ENCODE data around the gene SMPD3.
A peak's percentile ranks its signal among the peaks of the same experiment; 100 is the strongest.

The SMPD3 gene

DNA sequence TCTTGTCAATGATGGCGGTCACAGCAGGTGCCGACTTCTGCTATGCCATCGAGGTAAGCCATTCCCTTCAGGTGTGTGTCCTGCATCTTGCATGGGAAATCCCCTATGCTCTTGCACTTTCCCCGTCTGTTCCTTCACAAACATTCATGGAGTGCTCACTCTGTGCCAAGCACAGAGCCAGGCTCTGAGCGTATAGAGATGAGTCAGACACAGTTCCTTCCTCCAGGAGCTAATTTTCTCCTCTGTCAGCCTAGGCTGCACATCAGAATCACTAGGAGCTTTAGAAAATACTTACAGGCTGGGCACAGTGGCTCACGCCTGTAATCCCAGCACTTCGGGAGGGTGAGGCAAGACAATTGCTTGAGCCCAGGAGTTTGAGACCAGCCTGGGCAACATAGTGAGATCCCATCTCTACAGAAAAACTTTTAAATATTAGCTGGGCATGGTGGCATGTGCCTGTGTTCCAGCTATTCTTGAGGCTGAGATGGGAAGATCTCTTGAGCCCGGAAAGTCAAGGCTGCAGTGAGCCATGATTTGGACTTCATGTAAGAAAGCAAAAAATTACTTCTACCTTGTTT is 123.4 kb downstream of the SMPD3 start:
- WGBS, 2 experiments (ENCODE audit: insufficient coverage in 2 of 2) = 93 to 96% methylated on average over 6 to 8 of the region's 8 CpGs
- Histone ChIP-seq H3K27ac (ENCODE audit: low read depth, low read length, severe bottlenecking) (no peak overlapping the region), H3K36me3 (ENCODE audit: control insufficient read depth, insufficient read depth, low read length) (peaks cover 43% of the 10 kb centered on the region), H3K4me3 (ENCODE audit: extremely low read depth, insufficient read depth, low read length, poor library complexity, severe bottlenecking) (no peak overlapping the region), H3K4me1 (ENCODE audit: control insufficient read depth, insufficient read depth, low read length, poor library complexity, severe bottlenecking) (peaks cover 6% of the 10 kb centered on the region), H3K9me3 (ENCODE audit: control insufficient read depth, low read length) (no peaks in the 10 kb centered on the region)

DNA sequence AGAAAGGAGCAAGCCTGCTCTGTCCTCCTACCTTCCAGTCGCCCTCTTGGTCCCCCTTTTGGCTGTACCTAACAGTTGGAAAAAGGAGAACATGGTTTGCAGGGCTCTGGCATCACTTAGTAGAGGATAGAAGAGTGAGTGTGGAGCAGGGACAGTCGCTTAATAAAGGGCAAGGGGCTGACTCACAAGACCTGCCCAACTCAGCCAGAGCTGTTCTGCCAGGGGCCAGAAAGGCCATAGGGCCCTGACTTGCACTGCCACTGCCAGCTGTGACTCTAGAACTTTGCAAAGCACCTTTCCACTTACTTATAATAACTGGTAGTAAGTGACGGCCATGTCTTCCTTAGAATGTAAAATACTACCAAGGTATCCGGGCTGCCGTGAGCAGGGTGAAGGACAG is 124.0 kb downstream of the SMPD3 start:
- peaks cover 45% of the 10 kb centered on the region for H3K36me3 ChIP-seq (ENCODE audit: control insufficient read depth, insufficient read depth, low read length)
- no peaks in the 10 kb centered on the region for H3K9me3 ChIP-seq (ENCODE audit: control insufficient read depth, low read length)
- H3K4me3 ChIP-seq (ENCODE audit: extremely low read depth, insufficient read depth, low read length, poor library complexity, severe bottlenecking) = no peak overlapping the region
- H3K4me1 ChIP-seq (ENCODE audit: control insufficient read depth, insufficient read depth, low read length, poor library complexity, severe bottlenecking) = peaks cover 6% of the 10 kb centered on the region
- 98 to 100% methylated on average over 4 to 5 of the region's 5 CpGs for WGBS, 2 experiments (ENCODE audit: insufficient coverage in 2 of 2)
- H3K27ac ChIP-seq (ENCODE audit: low read depth, low read length, severe bottlenecking) = no peak overlapping the region

DNA sequence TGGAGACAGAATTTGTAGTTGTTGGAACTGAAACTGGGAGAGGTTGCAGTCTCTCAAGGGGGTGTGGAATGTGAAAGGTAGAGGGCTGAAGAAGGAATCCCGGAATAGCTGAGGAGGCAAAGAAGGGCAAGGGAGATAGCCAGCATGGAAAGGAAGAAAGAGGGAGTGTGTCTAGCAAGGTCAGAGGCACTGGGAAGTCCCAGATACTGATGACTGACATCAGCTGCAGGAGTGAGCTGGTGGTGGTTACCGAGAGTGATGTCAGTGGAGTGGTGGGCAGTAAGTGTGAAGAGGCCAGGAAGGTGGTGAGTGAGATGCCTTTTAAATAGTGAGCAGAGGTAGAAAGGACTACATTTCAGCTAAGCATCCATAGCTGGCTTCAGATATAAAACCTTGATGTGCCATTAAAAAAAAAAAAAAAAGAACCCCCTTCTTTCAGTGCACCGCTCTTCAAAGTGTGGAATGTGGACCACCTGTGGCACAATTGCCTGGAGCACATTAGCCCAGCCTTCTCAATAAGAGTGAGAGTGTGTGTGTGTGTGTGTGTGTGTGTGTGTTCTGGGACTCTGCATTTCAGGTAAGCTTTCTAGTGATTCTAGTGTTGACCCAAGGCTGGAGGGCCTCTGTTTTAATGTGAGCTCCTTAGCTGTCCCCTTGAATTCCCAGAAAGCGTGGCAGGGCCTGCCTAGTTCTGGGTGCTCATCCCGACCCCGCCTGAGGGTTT is 129.0 kb downstream of the SMPD3 start:
- Histone ChIP-seq H3K27ac (ENCODE audit: low read depth, low read length, severe bottlenecking) (no peak overlapping the region), H3K4me3 (ENCODE audit: extremely low read depth, insufficient read depth, low read length, poor library complexity, severe bottlenecking) (no peak overlapping the region), H3K4me1 (ENCODE audit: control insufficient read depth, insufficient read depth, low read length, poor library complexity, severe bottlenecking) (no peaks in the 10 kb centered on the region), H3K9me3 (ENCODE audit: control insufficient read depth, low read length) (no peaks in the 10 kb centered on the region), H3K36me3 (ENCODE audit: control insufficient read depth, insufficient read depth, low read length) (peaks cover 57% of the 10 kb centered on the region)
- WGBS, 2 experiments (ENCODE audit: insufficient coverage in 2 of 2) = 93 to 96% methylated on average over 3 to 5 of the region's 6 CpGs

DNA sequence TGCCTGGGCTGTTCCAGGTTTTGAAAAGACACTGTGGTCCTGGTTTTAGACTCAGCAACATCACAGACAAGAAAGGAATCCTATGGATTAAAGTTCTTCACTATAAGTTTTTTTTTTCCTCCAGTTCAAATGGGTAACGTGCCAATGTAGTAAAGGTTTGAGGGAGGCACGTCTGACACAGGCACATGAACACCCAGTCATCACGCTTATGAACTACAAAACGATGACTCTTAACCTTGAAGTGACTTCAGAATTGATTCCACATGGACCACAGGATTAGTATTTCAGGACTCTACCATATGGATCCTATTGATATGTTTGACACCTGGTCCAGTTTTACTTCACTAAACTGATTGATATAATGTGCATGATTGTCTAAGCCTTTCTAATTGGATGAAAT is 135.2 kb downstream of the SMPD3 start:
- 90 to 100% methylated on average over 1 to 4 of the region's 4 CpGs for WGBS, 2 experiments (ENCODE audit: insufficient coverage in 2 of 2)
- H3K36me3 ChIP-seq (ENCODE audit: control insufficient read depth, insufficient read depth, low read length) = peaks cover 41% of the 10 kb centered on the region
- no peak overlapping the region for H3K4me3 ChIP-seq (ENCODE audit: extremely low read depth, insufficient read depth, low read length, poor library complexity, severe bottlenecking)
- no peaks in the 10 kb centered on the region for H3K9me3 ChIP-seq (ENCODE audit: control insufficient read depth, low read length)
- no peak overlapping the region for H3K27ac ChIP-seq (ENCODE audit: low read depth, low read length, severe bottlenecking)
- peaks cover 4% of the 10 kb centered on the region for H3K4me1 ChIP-seq (ENCODE audit: control insufficient read depth, insufficient read depth, low read length, poor library complexity, severe bottlenecking)

DNA sequence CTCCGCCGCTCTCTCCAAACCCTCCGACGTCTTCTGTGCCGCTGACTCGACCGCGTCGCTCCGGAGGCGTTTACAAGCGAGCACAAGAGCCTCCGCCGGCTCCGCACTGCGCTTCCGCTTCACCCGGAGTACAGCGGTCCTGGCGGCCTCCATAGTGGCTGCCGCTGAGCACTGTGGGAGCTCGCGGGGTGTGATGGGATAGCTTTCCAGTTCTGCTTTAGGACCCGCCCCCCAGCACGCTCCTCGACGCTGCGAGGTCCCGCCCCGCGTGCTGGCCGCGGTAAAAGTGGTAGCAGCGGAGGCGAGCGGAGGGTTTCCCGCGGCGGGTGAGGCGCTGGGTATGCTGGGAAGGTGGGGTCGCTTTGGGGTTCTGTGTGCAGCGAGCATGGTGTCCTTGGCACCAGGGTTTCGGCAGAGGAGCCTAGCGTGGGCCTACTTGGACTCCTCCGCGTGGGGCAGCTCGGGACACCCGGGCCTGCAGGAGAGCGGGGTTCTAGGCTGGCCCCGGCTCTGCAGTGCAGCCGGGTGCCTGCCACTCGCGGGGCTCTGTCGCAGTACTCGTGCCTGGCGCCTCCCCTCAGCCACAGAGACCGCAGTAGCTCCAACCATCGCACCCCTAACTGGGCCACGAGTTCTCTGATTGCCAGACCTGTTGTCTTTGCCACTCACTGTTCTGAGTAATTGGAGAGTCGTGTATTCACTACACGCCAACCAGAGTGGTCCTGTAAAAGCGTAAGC is 137.4 kb downstream of the SMPD3 start, which contains the start of the genes PRMT7 and SLC7A6OS:
TSS of gene PRMT7 (plus strand) at position 246 of the 738 bp plus-strand sequence. CDS start 4,961 bp downstream, outside the sequence.
TSS of gene SLC7A6OS (minus strand) at position 173 of the 738 bp plus-strand sequence. CDS start at position 153, 20 bp downstream.
- H3K4me1 ChIP-seq (ENCODE audit: control insufficient read depth, insufficient read depth, low read length, poor library complexity, severe bottlenecking) = peaks cover 4% of the 10 kb centered on the region
- H3K4me3 ChIP-seq (ENCODE audit: extremely low read depth, insufficient read depth, low read length, poor library complexity, severe bottlenecking) = peak within 1 kb of the TSS; percentile 90
- peaks cover 39% of the 10 kb centered on the region for H3K36me3 ChIP-seq (ENCODE audit: control insufficient read depth, insufficient read depth, low read length)
- WGBS, 2 experiments (ENCODE audit: insufficient coverage in 2 of 2) = 1% methylated on average over 33 to 51 of the region's 62 CpGs
- no peaks in the 10 kb centered on the region for H3K9me3 ChIP-seq (ENCODE audit: control insufficient read depth, low read length)
- H3K27ac ChIP-seq (ENCODE audit: low read depth, low read length, severe bottlenecking) = peak within 1 kb of the TSS; percentile 80

DNA sequence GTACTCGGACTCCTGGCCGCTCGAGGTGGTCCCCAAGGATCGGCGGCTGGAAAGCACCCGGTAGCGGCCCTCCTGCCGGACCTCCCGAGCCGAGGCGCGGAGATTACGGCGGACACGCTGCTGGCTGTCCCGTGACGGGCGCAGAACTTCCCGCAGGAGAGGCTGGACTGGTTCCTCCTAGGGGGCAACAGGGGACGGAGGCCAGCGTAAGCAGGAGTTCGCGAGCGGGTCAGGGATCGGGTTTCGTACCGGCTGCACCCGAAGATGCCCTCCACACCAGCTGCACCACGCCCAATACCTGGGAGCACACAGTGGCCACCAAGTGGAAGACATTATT is 137.9 kb downstream of the SMPD3 start:
- WGBS, 2 experiments (ENCODE audit: insufficient coverage in 2 of 2) = 0 to 1% methylated on average over 25 to 29 of the region's 29 CpGs
- H3K4me1 ChIP-seq (ENCODE audit: control insufficient read depth, insufficient read depth, low read length, poor library complexity, severe bottlenecking) = peaks cover 4% of the 10 kb centered on the region

DNA sequence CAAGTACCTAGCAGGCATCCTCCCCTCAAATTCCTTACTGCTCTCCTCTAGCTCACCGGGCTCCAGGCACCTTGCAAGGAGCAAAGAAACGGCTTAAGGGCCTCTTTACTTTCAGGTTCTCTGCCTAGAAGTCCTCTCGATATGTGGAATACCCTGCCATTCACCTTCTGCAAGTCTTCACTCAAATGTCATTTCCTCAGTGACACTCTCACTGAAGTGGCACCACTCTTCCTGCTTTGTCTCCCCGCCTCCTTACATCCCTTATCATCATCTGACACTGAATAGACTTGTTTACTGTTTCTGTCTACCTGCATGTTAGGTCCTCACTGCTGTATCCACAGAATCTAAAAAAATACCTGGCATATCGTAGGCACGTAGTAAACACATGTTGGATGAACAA is 138.5 kb downstream of the SMPD3 start:
- Histone ChIP-seq H3K36me3 (ENCODE audit: control insufficient read depth, insufficient read depth, low read length) (peaks cover 41% of the 10 kb centered on the region), H3K4me1 (ENCODE audit: control insufficient read depth, insufficient read depth, low read length, poor library complexity, severe bottlenecking) (peaks cover 4% of the 10 kb centered on the region), H3K4me3 (ENCODE audit: extremely low read depth, insufficient read depth, low read length, poor library complexity, severe bottlenecking) (peak overlapping the region; percentile 90), H3K9me3 (ENCODE audit: control insufficient read depth, low read length) (no peaks in the 10 kb centered on the region), H3K27ac (ENCODE audit: low read depth, low read length, severe bottlenecking) (peak overlapping the region; percentile 80)
- 68 to 74% methylated on average over 6 of the region's 6 CpGs for WGBS, 2 experiments (ENCODE audit: insufficient coverage in 2 of 2)

More for the DNA sequence above, 137.9 kb downstream of the SMPD3 start:
- Histone ChIP-seq H3K36me3 (ENCODE audit: control insufficient read depth, insufficient read depth, low read length) (peaks cover 35% of the 10 kb centered on the region), H3K4me3 (ENCODE audit: extremely low read depth, insufficient read depth, low read length, poor library complexity, severe bottlenecking) (peak overlapping the region; percentile 90), H3K9me3 (ENCODE audit: control insufficient read depth, low read length) (no peaks in the 10 kb centered on the region), H3K27ac (ENCODE audit: low read depth, low read length, severe bottlenecking) (peak overlapping the region; percentile 80)

Measured in mesodermal cell (in vitro differentiated cells).